HepG2 (cell line): ENCODE data around the gene C19orf33. TPM values are rescaled to one million over a fixed set of nuclear protein-coding genes. Genes with fewer than 3 reads are reported as not detected.

Source experiments
- ATAC-seq: fragments of 200-7000 bp; cut with Tn5 transposase; 3 replicates; pipeline ENCODE4 v1.9.1; 2020; ENCODE audit warnings: mild to moderate bottlenecking, moderate library complexity
- BruUV-seq: library from RNA; stranded (reverse); fragments of 400-500 nt; replicated peaks from 2 replicates; lab custom pipeline; 2021; lab: Mats Ljungman, UMichigan
- CTCF ChIA-PET: fragments of 300-600 bp; formaldehyde crosslinking; extraction: SDS; loops from one replicate; lab custom pipeline; 2021; ENCODE audit warnings: low total read pairs, inconsistent platforms, low intra/inter-chr PET ratio; lab: Yijun Ruan, JAX
- POLR2A ChIA-PET: fragments of 350-600 bp; sonication (Branson Sonifier 250); formaldehyde crosslinking; loops from one replicate; lab custom pipeline; 2020; ENCODE audit warnings: antibody characterized with exemption, inconsistent platforms; lab: Yijun Ruan, JAX
- DNase-seq: peaks from one replicate; pipeline ENCODE4 v3.0.0-alpha.2; 2015; ENCODE audit warnings: low spot score
- FAIRE-seq: peaks from 3 replicates; lab custom pipeline; 2011; peaks lifted over from hg19 to GRCh38; lab: Jason Lieb, UNC
- H2AFZ ChIP-seq: one replicate; pipeline ENCODE4 v1.6.1; 2011; ENCODE audit warnings: low read length, inconsistent platforms
- H3K27ac ChIP-seq: fragments of 300-600 bp; 3 replicates; pipeline ENCODE4 v1.8.0; 2011; ENCODE audit warnings: mixed run types, mild to moderate bottlenecking, mixed read lengths, low read length, inconsistent platforms; ENCODE audit not compliant: insufficient read depth; ENCODE audit errors: extremely low read length
- H3K27me3 ChIP-seq, 2 experiments: fragments of 200-600 bp in 1 of 2; 2 replicates in 1 of 2; 3 replicates in 1 of 2; pipeline versions ENCODE4 v1.6.0 to v1.8.0; 2011; ENCODE audit warnings: low read length in 2 of 2, mild to moderate bottlenecking in 2 of 2, moderate library complexity in 2 of 2, inconsistent platforms in 1 of 2; ENCODE audit not compliant: insufficient read depth in 2 of 2, control insufficient read depth in 1 of 2
- H3K36me3 ChIP-seq, 2 experiments: fragments of 200-600 bp in 1 of 2; replicated peaks in 1 of 2; 2 replicates in 1 of 2; 3 replicates in 1 of 2; pipeline versions ENCODE4 v1.5.1 to v1.8.0; 2011; ENCODE audit warnings: low read length in 2 of 2, inconsistent platforms in 1 of 2; ENCODE audit not compliant: insufficient read depth in 2 of 2, control insufficient read depth in 1 of 2
- H3K4me1 ChIP-seq: 2 replicates; pipeline ENCODE4 v1.5.1; 2012; ENCODE audit warnings: low read length, inconsistent platforms; ENCODE audit not compliant: insufficient read depth
- H3K4me2 ChIP-seq: 2 replicates; pipeline ENCODE4 v1.6.0; 2011; ENCODE audit warnings: low read depth, low read length, inconsistent platforms
- H3K4me3 ChIP-seq, 3 experiments: fragments of 200-600 bp in 1 of 3; sonication (generic), shearing (Covaris generic) in 1 of 3; replicated peaks in 1 of 3; 2 replicates each; pipeline ENCODE4 v1.5.1; 2011 to 2016; ENCODE audit warnings: low read length in 3 of 3, inconsistent platforms in 2 of 3, low read depth in 2 of 3, mild to moderate bottlenecking in 2 of 3, control low read depth in 1 of 3, mixed read lengths in 1 of 3; ENCODE audit not compliant: insufficient read depth in 1 of 3
- H3K79me2 ChIP-seq: one replicate; pipeline ENCODE4 v1.6.1; 2011; ENCODE audit warnings: low read length, inconsistent platforms; ENCODE audit not compliant: insufficient read depth
- H3K9ac ChIP-seq: 2 replicates; pipeline ENCODE4 v1.6.0; 2011; ENCODE audit warnings: mild to moderate bottlenecking, low read depth, low read length, inconsistent platforms; ENCODE audit not compliant: insufficient read depth
- H3K9me3 ChIP-seq: 2 replicates; pipeline ENCODE4 v1.5.1; 2012; ENCODE audit warnings: mild to moderate bottlenecking, low read length
- H4K20me1 ChIP-seq: 2 replicates; pipeline ENCODE4 v1.6.0; 2011; ENCODE audit warnings: inconsistent platforms, mild to moderate bottlenecking, low read length, moderate library complexity; ENCODE audit not compliant: insufficient read depth
- HDAC1 ChIP-seq: sonication (generic); formaldehyde crosslinking; IDR thresholded peaks from 2 replicates; pipeline ENCODE4 v1.5.1; 2020; ENCODE audit warnings: mild to moderate bottlenecking, missing genetic modification reagents
- IKZF1 ChIP-seq: fragments of 450-650 bp; IDR thresholded peaks from 2 replicates; pipeline ENCODE4 v1.7.1; 2016
- NFATC3 ChIP-seq: sonication (generic); formaldehyde crosslinking; IDR thresholded peaks from 2 replicates; pipeline ENCODE4 v1.5.1; 2020; ENCODE audit warnings: mild to moderate bottlenecking, missing genetic modification reagents
- TRIM24 ChIP-seq: sonication (generic); formaldehyde crosslinking; IDR thresholded peaks from 2 replicates; pipeline ENCODE4 v1.8.0; 2022; ENCODE audit warnings: mild to moderate bottlenecking, missing genetic modification reagents
- ZFX ChIP-seq: sonication (generic); formaldehyde crosslinking; IDR thresholded peaks from 2 replicates; pipeline ENCODE4 v1.4.0; 2020; ENCODE audit warnings: mild to moderate bottlenecking, low read depth, missing genetic modification reagents, moderate library complexity
- ZNF121 ChIP-seq: sonication (generic); formaldehyde crosslinking; IDR thresholded peaks from 2 replicates; pipeline ENCODE4 v1.5.0; 2020; ENCODE audit warnings: mild to moderate bottlenecking, missing genetic modification reagents
- ZNF235 ChIP-seq: sonication (generic); formaldehyde crosslinking; IDR thresholded peaks from 2 replicates; pipeline ENCODE4 v1.8.1; 2023; ENCODE audit warnings: mild to moderate bottlenecking, missing genetic modification reagents, borderline replicate concordance
- ZNF564 ChIP-seq: sonication (generic); formaldehyde crosslinking; IDR thresholded peaks from 2 replicates; pipeline ENCODE4 v1.8.1; 2023; ENCODE audit warnings: mild to moderate bottlenecking, missing genetic modification reagents
- WGBS: methylation state at CpG from one replicate; pipeline ENCODE4 v1.1.6; 2017; ENCODE audit warnings: low lambda C conversion rate; 5-methylcytosine and 5-hydroxymethylcytosine counted together
- in situ Hi-C: cut with HindIII; loops from 2 replicates; pipeline ENCODE4 v1.10.0; 2017; ENCODE audit warnings: low pct_unique_long_range_greater_than_20kb; ENCODE audit not compliant: extremely low pct_ligation_motif_present
- intact Hi-C: fragments of 100-400 bp; cut with micrococcal nuclease; formaldehyde crosslinking; loops from one replicate; pipeline ENCODE4 v1.10.0; 2022; ENCODE audit not compliant: unreplicated experiment
- polyA plus RNA-seq, 8 experiments: library from polyadenylated mRNA; depleted of rRNA in 3 of 8; stranded (reverse) in 7 of 8; unstranded in 1 of 8; fragments of >200 nt; fragmentation: Illumina TruSeq in 4 of 8; extraction: Trizol in 4 of 8; gene quantifications; 2 replicates each; pipeline versions ENCODE4 v1.2.1 to v1.2.3, GENCODE V29; 2011 to 2016; ENCODE audit warnings: low read depth in 4 of 8, missing spikeins in 1 of 8, mixed read lengths in 1 of 8; ENCODE audit not compliant: insufficient read depth in 1 of 8
- total RNA-seq, 5 experiments: library from RNA; depleted of rRNA; stranded (reverse); fragments of >200 nt; fragmentation: Illumina TruSeq; extraction: Trizol; gene quantifications; 2 replicates each; pipeline ENCODE4 v1.2.3, GENCODE V29; 2016; ENCODE audit warnings: low read depth in 1 of 5
- TF ChIP-seq, protein P1 (sequence below): sonication (generic); formaldehyde crosslinking; IDR thresholded peaks from 2 replicates; pipeline ENCODE4 v1.8.0; 2022; ENCODE audit warnings: mild to moderate bottlenecking, missing genetic modification reagents, moderate library complexity

The C19orf33 gene
- total and polyA plus RNA-seq, 2 of the 13 experiments (the other 11 are each of a cell fraction or from before 2014, with no cell fraction given): 2.5 to 3.3 TPM

GRCh38 chr19:38340927-38341326, 36.9 kb downstream of the C19orf33 start (continued):
- TF ChIP-seq TRIM24 (CRISPR knock-in tag) (no peak), NFATC3 (CRISPR knock-in tag) (no peak), HDAC1 (CRISPR knock-in tag) (no peak), ZFX (CRISPR knock-in tag) (no peak)
- TF ChIP-seq, protein P1, sequence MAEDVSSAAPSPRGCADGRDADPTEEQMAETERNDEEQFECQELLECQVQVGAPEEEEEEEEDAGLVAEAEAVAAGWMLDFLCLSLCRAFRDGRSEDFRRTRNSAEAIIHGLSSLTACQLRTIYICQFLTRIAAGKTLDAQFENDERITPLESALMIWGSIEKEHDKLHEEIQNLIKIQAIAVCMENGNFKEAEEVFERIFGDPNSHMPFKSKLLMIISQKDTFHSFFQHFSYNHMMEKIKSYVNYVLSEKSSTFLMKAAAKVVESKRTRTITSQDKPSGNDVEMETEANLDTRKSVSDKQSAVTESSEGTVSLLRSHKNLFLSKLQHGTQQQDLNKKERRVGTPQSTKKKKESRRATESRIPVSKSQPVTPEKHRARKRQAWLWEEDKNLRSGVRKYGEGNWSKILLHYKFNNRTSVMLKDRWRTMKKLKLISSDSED: no peak

DNA sequence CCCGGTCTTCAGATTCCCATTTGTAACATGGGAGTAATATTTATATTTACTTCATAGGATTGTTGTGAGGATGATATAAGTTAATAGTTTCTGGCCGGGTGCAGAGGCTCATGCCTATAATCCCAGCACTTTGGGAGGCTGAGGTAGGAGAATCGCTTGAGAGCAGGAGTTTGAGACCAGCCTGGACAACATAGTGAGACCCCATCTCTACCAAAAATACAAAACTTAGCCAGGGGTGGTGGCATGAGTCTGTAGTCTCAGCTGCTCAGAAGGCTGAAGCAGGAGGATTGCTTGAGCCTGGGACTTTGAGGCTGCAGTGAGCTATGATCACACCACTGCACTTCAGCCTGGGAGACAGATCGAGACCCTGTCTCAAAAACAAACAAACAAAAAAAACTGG, 42.8 kb downstream of the C19orf33 start:
- POLR2A ChIA-PET: interaction anchor here (0.6 to 1.4 kb wide), 2 partner anchors 27 to 881 kb away, joined by 3 to 4 read pairs; partner anchors contain the start of gene PSMD8
- Histone ChIP-seq H3K4me3 (no peak overlapping the region), H2AFZ (no peak overlapping the region), H3K36me3 (no peaks in the 10 kb centered on the region), H3K79me2 (no peaks in the 10 kb centered on the region), H3K4me2 (no peak overlapping the region), H3K9me3 (no peaks in the 10 kb centered on the region), H3K27me3 (no peaks in the 10 kb centered on the region; a peak in 1 of 5 replicates), H3K27ac (no peak overlapping the region), H4K20me1 (no peaks in the 10 kb centered on the region), H3K4me1 (no peaks in the 10 kb centered on the region), H3K9ac (no peak overlapping the region)
- no TSS peak for BruUV-seq
- CTCF ChIA-PET: no interaction called here
- TF ChIP-seq ZNF121 (CRISPR knock-in tag): peak; percentile 51; the same call in 1 of the 2 replicates
- TF ChIP-seq ZNF235: no peak
- no peak for TF ChIP-seq ZNF564 (CRISPR knock-in tag)
- no peak for TF ChIP-seq IKZF1
- 51% methylated on average over 4 of the region's 4 CpGs for WGBS
- ATAC-seq: no peak
- in situ Hi-C loops (no loop called here), intact Hi-C loops (no loop called here)
- no peak for DNase-seq
- FAIRE-seq: no peak
